Thyroid gland (tissue), 4 donors: ENCODE measurements around the gene CNKSR2.

Source experiments
- CTCF ChIP-seq, 6 experiments: fragments of 200-600 bp in 3 of 6; fragments of 450-650 bp in 3 of 6; sonication (generic) in 3 of 6; IDR thresholded peaks; one replicate each; pipeline ENCODE4 v1.5.1; 2016 to 2019; ENCODE audit warnings: antibody characterized with exemption in 6 of 6, mild to moderate bottlenecking in 2 of 6, inconsistent platforms in 1 of 6, moderate library complexity in 1 of 6
- POLR2A ChIP-seq, 2 donors: fragments of 450-650 bp; IDR thresholded peaks; one replicate each; pipeline ENCODE4 v1.6.1; 2017; ENCODE audit warnings: antibody characterized with exemption in 2 of 2, mild to moderate bottlenecking in 2 of 2, moderate library complexity in 1 of 2

DNA sequence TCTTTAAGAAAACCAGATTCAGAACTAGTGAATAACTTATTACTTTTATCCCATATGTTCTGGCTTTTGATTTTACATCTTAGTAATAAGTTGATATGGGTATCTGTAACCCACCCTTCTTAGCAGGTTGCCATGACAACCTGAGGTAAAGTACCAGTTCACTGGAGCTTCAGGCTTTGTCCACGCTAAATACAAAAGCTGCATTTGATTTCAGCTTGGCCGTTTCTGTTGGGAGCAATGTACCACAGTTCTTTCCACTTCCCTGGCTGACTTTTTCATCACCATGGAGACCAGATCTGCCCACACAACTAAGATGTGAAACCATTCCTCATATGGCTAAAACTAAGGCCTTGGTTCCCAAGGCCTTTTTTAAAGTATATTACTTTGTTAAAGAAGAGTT lies 257.8 kb downstream of the CNKSR2 start:
- TF ChIP-seq POLR2A (IDR thresholded peaks at IDR 0.05) (no peak), CTCF (IDR thresholded peaks at IDR 0.05) (no peak)
